Stomach (tissue), 9 donors: ENCODE data around the gene CA5A. TPM values are rescaled to one million over a fixed set of nuclear protein-coding genes. Genes with fewer than 3 reads are reported as not detected.
"Not testable (repeated sequence)": the region's sequence is repeated elsewhere in the genome, so short reads cannot be mapped to it uniquely, and the experiment has no call there.

ENCODE experiments used
- DNase-seq, 2 donors: peaks; one replicate each; pipeline versions ENCODE4 v3.0.0 to v3.0.0-alpha.2; 2013 to 2019
- H3K27ac ChIP-seq, 5 donors: fragments of 200-600 bp in 4 of 5; sonication (generic) in 4 of 5; one replicate each; pipeline ENCODE4 v1.5.1; 2013 to 2019; ENCODE audit warnings: mild to moderate bottlenecking in 1 of 5, moderate library complexity in 1 of 5
- H3K27me3 ChIP-seq, 3 donors: fragments of 200-600 bp; sonication (generic); one replicate each; pipeline ENCODE4 v1.5.1; 2017 to 2019; ENCODE audit warnings: mixed run types in 1 of 3
- H3K36me3 ChIP-seq, 4 donors: fragments of 200-600 bp; sonication (generic); 1 replicate in 3 of 4; 2 replicates in 1 of 4; pipeline ENCODE4 v1.5.1; 2016 to 2019
- H3K4me1 ChIP-seq, 4 donors: fragments of 200-600 bp; sonication (generic); one replicate each; pipeline ENCODE4 v1.5.1; 2016 to 2019
- H3K4me3 ChIP-seq, 4 donors: fragments of 200-600 bp; sonication (generic) in 3 of 4; one replicate each; pipeline ENCODE4 v1.5.1; 2016 to 2019; ENCODE audit warnings: mild to moderate bottlenecking in 1 of 4
- H3K9me3 ChIP-seq, 4 donors: fragments of 200-600 bp; sonication (generic); one replicate each; pipeline ENCODE4 v1.5.1; 2016 to 2019
- CTCF ChIP-seq, 7 experiments: fragments of 450-650 bp in 4 of 7; fragments of 200-600 bp in 3 of 7; sonication (generic) in 3 of 7; IDR thresholded peaks; one replicate each; pipeline ENCODE4 v1.5.1; 2016 to 2019; ENCODE audit warnings: antibody characterized with exemption in 7 of 7, control low read depth in 2 of 7, mild to moderate bottlenecking in 1 of 7
- EP300 ChIP-seq: sonication (generic); formaldehyde crosslinking; IDR thresholded peaks from one replicate; pipeline ENCODE4 v1.6.1; 2017; ENCODE audit warnings: antibody characterized with exemption
- POLR2A ChIP-seq, 4 donors: fragments of 450-650 bp; IDR thresholded peaks; one replicate each; pipeline ENCODE4 v1.6.1; 2016; ENCODE audit warnings: antibody characterized with exemption in 4 of 4, control low read depth in 2 of 4, mild to moderate bottlenecking in 1 of 4, moderate library complexity in 1 of 4
- POLR2AphosphoS5 ChIP-seq, 3 donors: sonication (generic); formaldehyde crosslinking; IDR thresholded peaks; one replicate each; pipeline ENCODE4 v1.6.1; 2016; ENCODE audit warnings: antibody characterized with exemption in 3 of 3
- WGBS, 5 donors: extraction: QIAGEN DNeasy Blood & Tissue Kit in 3 of 5; methylation state at CpG; one replicate each; pipeline versions ENCODE4 v1.1.5 to v1.1.7; 2013 to 2018; 5-methylcytosine and 5-hydroxymethylcytosine counted together
- intact Hi-C: fragments of 100-400 bp; cut with DNase I; formaldehyde crosslinking; loops from one replicate; pipeline ENCODE4 v1.15.1; 2023; ENCODE audit warnings: low total_unique reads
- polyA plus RNA-seq, 3 donors: library from polyadenylated mRNA; stranded (reverse); fragments of 200-250 nt; gene quantifications; one replicate each; pipeline ENCODE4 v1.2.3, GENCODE V29; 2013
- total RNA-seq, 5 donors: library from RNA; depleted of rRNA; stranded (reverse); fragments of >200 nt; gene quantifications; one replicate each; pipeline versions ENCODE4 v1.1.0 to v1.2.3, GENCODE V29; 2014 to 2016
- donor health status: healthy with polysubstance abuse.
- donor health status: Bipolar disorder and iron deficiency.
- donor health status: healthy.

Gene CA5A
- total and polyA plus RNA-seq, 8 donors, result not detected

- Histone ChIP-seq H3K36me3 (peaks cover 6 to 73% (median 62%) of the 10 kb centered on the region in 4 donors), H3K27me3 (no peaks in the 10 kb centered on the region), H3K9me3 (no peaks in the 10 kb centered on the region), H3K27ac (peak overlapping the region in 1 of 5 donors; percentile 27), H3K4me1 (peaks cover 0 to 13% (median 0%) of the 10 kb centered on the region in 4 donors), H3K4me3 (no peak overlapping the region)
- WGBS, 5 donors, result 67 to 86% (median 78%) methylated on average over 12 to 17 of the region's 17 CpGs
- intact Hi-C loops, result no loop called here
- TF ChIP-seq EP300 (no peak), POLR2AphosphoS5 (IDR thresholded peaks at IDR 0.05) (peak in 1 of 3 donors; percentile 54)
- no peak for DNase-seq
Measured at GRCh38 chr16:87982581-87983041, 46.3 kb upstream of the CA5A start.

- intact Hi-C loops, H3K27ac ChIP-seq, H3K9me3 ChIP-seq, DNase-seq, H3K4me3 ChIP-seq, H3K27me3 ChIP-seq: not testable (repeated sequence)
- peaks cover 6 to 67% (median 58%) of the 10 kb centered on the region in 4 donors for H3K36me3 ChIP-seq
- peaks cover 0 to 13% (median 0%) of the 10 kb centered on the region in 4 donors for H3K4me1 ChIP-seq
- 76 to 91% (median 79%) methylated on average over 4 of the region's 4 CpGs for WGBS, 5 donors
Measured at GRCh38 chr16:87981376-87981775, 45.0 kb upstream of the CA5A start.

GRCh38 chr16:87979911-87980630, 43.7 kb upstream of the CA5A start:
- H3K27me3 ChIP-seq, H3K4me3 ChIP-seq, DNase-seq, H3K9me3 ChIP-seq, intact Hi-C loops, H3K27ac ChIP-seq: not testable (repeated sequence)
- Histone ChIP-seq H3K4me1 (peaks cover 0 to 13% (median 0%) of the 10 kb centered on the region in 4 donors), H3K36me3 (peaks cover 6 to 63% (median 52%) of the 10 kb centered on the region in 4 donors)
- WGBS, 5 donors, result 69 to 76% (median 71%) methylated on average over 12 of the region's 12 CpGs

- WGBS, 5 donors, result 70 to 88% (median 83%) methylated on average over 7 to 8 of the region's 8 CpGs
- no peaks in the 10 kb centered on the region for H3K9me3 ChIP-seq
- TF ChIP-seq POLR2AphosphoS5 (IDR thresholded peaks at IDR 0.05) (no peak), EP300 (no peak), POLR2A (IDR thresholded peaks at IDR 0.05) (no peak), CTCF (IDR thresholded peaks at IDR 0.05) (no peak)
- no peaks in the 10 kb centered on the region for H3K27me3 ChIP-seq
- H3K36me3 ChIP-seq, result peaks cover 3 to 60% (median 46%) of the 10 kb centered on the region in 4 donors
- peak overlapping the region in 1 of 5 donors; percentile 13 for H3K27ac ChIP-seq
- no peak overlapping the region for H3K4me3 ChIP-seq
- peaks cover 0 to 13% (median 0%) of the 10 kb centered on the region in 4 donors for H3K4me1 ChIP-seq
- peak in 1 of 2 donors; percentile 51 for DNase-seq
- intact Hi-C loops, result no loop called here
Measured at GRCh38 chr16:87979352-87979751, 43.0 kb upstream of the CA5A start.

- 79 to 90% (median 86%) methylated on average over 5 of the region's 5 CpGs for WGBS, 5 donors
Measured at GRCh38 chr16:87978127-87978526, 41.8 kb upstream of the CA5A start.

GRCh38 chr16:87976665-87977064, 40.3 kb upstream of the CA5A start:
- H3K4me3 ChIP-seq, result no peak overlapping the region
- H3K36me3 ChIP-seq, result peaks cover 0 to 43% (median 33%) of the 10 kb centered on the region in 4 donors
- WGBS, 5 donors, result 68 to 75% (median 75%) methylated on average over 3 of the region's 3 CpGs
- peak overlapping the region in 2 of 5 donors; percentile 35 to 49 for H3K27ac ChIP-seq
- DNase-seq, result no peak
- TF ChIP-seq POLR2AphosphoS5 (IDR thresholded peaks at IDR 0.05), result no peak
- peaks cover 4 to 13% (median 8%) of the 10 kb centered on the region in 4 donors for H3K9me3 ChIP-seq
- no peaks in the 10 kb centered on the region for H3K4me1 ChIP-seq
- no peaks in the 10 kb centered on the region for H3K27me3 ChIP-seq
- intact Hi-C loops, result no loop called here

More at GRCh38 chr16:87978127-87978526, 41.8 kb upstream of the CA5A start:
- Histone ChIP-seq H3K4me1 (peaks cover 0 to 8% (median 0%) of the 10 kb centered on the region in 4 donors), H3K36me3 (peaks cover 0 to 55% (median 42%) of the 10 kb centered on the region in 4 donors), H3K27ac (no peak overlapping the region), H3K27me3 (no peaks in the 10 kb centered on the region), H3K9me3 (no peaks in the 10 kb centered on the region), H3K4me3 (no peak overlapping the region)
- intact Hi-C loops, result no loop called here
- DNase-seq, result no peak
- TF ChIP-seq POLR2AphosphoS5 (IDR thresholded peaks at IDR 0.05), result no peak

GRCh38 chr16:87974178-87974577, 37.8 kb upstream of the CA5A start:
- H3K36me3 ChIP-seq, result peaks cover 0 to 40% (median 29%) of the 10 kb centered on the region in 4 donors
- no peak overlapping the region for H3K27ac ChIP-seq
- no peaks in the 10 kb centered on the region for H3K27me3 ChIP-seq
- H3K9me3 ChIP-seq, result peaks cover 5 to 26% (median 15%) of the 10 kb centered on the region in 4 donors
- H3K4me3 ChIP-seq, result no peak overlapping the region
- 84 to 91% (median 89%) methylated on average over 9 of the region's 9 CpGs for whole genome bisulfite sequencing, 5 donors
- TF ChIP-seq POLR2AphosphoS5 (IDR thresholded peaks at IDR 0.05) (no peak), EP300 (no peak), CTCF (IDR thresholded peaks at IDR 0.05) (no peak), POLR2A (IDR thresholded peaks at IDR 0.05) (no peak)
- intact Hi-C loops, result no loop called here
- no peak for DNase-seq
- H3K4me1 ChIP-seq, result no peaks in the 10 kb centered on the region
